MM.1S (cell line): ENCODE data around the gene DCHS2.

Experiments used
- CTCF ChIP-seq: fragments of 300-600 bp; sonication (generic); IDR thresholded peaks from 2 replicates; pipeline ENCODE4 v1.5.1; 2016; ENCODE audit warnings: antibody characterized with exemption, low read length, mixed read lengths
- EZH2 ChIP-seq: fragments of 300-600 bp; sonication (generic); optimal IDR thresholded peaks from 2 replicates; pipeline ENCODE3; 2017; ENCODE audit warnings: low read depth, mild to moderate bottlenecking, antibody characterized with exemption, low read length, mixed read lengths
- EZH2phosphoT487 ChIP-seq: fragments of 300-600 bp; sonication (generic); IDR thresholded peaks from 2 replicates; pipeline ENCODE4 v1.6.1; 2018; ENCODE audit warnings: antibody characterized with exemption, low read length

GRCh38 chr4:154183264-154183663 is 308.3 kb downstream of the DCHS2 start:
- TF ChIP-seq CTCF: no peak
- no peak for TF ChIP-seq EZH2
- TF ChIP-seq EZH2phosphoT487: no peak
